Measurements from ENCODE around the gene ZFP92.
A peak's percentile ranks its signal among the peaks of the same experiment; 100 is the strongest.

The ZFP92 gene

DNA sequence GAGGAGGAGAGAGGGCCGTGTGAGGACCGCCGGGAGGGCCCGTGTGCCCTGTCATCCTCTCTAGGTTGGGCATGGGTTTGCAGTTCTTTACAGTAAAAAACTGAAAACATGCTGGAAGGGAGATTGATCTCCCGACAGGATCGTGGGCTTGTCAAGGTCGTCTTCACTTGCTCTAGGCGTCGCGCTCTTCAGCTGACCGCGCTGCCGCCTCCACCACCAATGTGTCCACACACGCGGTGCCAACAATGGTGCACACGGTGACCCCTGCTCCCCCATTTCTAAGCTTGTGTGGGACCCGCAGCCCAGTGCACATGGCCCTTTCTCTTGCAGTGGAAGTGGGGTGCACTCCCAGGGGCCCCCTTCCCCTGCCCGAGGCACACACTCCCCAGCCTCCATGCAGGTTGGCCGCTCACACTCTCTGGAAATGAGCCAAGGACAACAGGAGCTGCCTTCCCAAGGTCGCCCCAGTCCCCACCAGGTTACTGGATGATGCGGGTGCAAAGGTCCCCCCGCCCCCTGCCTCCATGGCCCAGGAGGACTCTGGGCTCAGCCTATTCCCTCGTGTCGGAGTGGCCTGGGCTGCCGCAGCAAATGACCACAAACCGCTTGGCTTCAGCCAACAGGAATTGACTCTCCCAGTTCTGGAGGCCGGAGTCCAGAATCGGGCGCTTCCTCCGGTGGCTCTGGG lies 1.7 kb upstream of the ZFP92 start:
- no peak for DNase-seq

GRCh38 chrX:153410373-153410772 lies 899 bp upstream of the ZFP92 start:
- no peak for DNase-seq

GRCh38 chrX:153410888-153411254 lies 401 bp upstream of the ZFP92 start:
- DNase-seq: no peak

- DNase-seq: peak; percentile 20
Measured at GRCh38 chrX:153411988-153412574, 809 bp downstream of the ZFP92 start.

- no peak for DNase-seq
Measured at GRCh38 chrX:153412746-153413720, 1.8 kb downstream of the ZFP92 start.

DNA sequence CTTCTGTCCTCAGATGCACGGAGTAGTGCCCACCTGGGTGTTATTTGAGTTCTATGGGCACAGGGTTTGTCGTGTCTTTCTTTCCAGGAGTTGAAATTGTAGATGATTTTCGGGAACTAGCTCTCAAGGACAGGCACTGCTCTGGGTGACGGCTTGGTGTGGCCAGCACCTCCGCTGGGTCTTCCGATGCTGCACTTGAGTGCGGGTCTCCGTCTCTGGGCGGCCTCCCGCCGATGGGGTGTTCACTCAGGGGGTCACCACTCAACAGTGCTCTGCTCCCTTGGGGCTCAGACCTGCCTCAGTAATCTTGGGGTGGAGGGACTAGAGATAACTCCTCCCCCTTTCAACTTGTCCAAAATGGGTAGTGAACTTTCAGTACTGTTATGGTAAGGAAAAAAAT lies 2.5 kb downstream of the ZFP92 start:
- DNase-seq: no peak

DNA sequence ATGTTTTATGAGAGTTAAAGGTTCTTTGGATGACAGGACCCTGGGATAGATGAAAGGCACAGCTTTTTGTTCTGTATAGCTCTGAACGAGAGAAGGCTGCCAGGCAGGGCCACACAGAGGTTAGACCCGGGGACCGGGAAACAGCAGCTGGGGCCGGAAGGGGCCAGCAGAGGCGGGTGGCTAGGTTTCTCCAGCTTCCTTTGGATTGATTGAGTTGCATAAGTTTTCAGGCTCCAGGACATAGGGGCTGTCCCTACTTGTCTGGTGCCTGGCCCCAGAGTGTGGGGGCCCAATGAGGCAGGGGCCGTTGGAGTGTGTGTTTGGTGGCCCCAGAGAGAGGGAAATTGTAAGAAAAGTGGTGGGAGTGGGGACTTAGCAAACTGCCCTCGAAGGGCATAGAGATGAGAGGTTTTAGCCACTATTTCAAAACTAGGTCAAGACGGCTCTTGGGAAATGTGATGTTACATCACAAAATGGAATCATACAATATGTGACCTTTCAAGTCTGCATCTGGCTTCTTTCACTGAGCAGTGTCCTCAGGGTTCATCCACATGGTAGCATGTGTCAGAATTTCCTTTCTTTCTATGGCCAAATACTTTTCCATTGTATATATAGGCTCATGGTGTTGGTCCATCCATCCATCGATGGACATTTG lies 3.7 kb downstream of the ZFP92 start:
- no peak for DNase-seq

DNA sequence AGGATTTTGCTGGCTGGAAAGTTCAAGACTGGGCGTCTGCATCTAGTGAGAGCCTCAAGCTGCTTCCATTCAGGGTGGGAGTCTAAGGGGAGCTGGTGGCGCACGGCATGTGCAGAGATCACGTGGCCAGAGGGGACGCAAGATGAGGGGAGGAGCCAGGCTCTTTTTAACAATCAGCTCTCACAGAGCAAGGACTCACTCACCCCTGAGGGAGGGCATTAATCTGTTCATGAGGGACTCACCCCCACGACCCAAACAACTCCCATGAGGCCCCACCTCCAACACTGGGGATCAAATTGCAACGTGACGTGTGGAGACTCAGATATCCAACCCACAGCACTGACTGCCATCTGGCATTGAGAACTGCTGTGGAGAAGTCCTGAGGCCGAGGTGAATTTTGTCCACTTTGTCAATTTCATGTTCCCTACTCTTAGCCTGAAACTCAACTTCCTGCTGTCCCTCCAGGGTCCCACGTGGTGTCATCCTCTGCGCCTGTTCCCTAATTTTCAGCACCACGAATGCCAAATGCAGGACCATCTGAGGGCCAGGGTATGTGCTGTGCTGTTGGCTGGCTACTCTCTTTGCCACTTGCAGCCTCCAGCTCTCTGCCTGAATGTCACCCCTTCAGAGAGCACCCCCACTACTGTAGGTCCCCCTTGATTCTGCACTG lies 5.6 kb downstream of the ZFP92 start:
- DNase-seq: no peak

GRCh38 chrX:153417637-153418036 lies 6.4 kb downstream of the ZFP92 start:
- DNase-seq: no peak

DNA sequence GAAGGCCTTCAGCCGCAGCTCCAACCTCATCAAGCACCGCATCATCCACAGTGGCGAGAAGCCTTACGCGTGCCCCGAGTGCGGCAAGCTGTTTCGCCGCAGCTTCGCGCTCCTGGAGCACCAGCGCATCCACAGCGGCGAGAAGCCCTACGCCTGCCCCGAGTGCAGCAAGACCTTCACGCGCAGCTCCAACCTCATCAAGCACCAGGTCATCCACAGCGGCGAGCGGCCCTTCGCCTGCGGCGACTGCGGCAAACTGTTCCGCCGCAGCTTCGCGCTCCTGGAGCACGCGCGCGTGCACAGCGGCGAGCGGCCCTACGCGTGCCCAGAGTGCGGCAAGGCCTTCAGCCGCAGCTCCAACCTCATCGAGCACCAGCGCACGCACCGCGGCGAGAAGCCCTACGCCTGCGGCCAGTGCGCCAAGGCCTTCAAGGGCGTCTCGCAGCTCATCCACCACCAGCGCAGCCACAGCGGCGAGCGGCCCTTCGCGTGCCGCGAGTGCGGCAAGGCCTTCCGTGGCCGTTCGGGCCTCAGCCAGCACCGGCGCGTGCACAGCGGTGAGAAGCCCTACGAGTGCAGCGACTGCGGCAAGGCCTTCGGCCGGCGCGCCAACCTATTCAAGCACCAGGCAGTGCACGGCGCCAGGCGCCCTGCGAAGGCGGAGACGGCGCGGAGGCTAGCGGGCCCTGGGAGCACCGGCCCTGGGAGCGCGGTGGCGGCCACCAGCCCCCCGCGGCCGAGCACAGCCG lies 9.8 kb downstream of the ZFP92 start:
- no peak for DNase-seq

- no peak for DNase-seq
Measured at GRCh38 chrX:153421856-153422255, 10.6 kb downstream of the ZFP92 start.

DNA sequence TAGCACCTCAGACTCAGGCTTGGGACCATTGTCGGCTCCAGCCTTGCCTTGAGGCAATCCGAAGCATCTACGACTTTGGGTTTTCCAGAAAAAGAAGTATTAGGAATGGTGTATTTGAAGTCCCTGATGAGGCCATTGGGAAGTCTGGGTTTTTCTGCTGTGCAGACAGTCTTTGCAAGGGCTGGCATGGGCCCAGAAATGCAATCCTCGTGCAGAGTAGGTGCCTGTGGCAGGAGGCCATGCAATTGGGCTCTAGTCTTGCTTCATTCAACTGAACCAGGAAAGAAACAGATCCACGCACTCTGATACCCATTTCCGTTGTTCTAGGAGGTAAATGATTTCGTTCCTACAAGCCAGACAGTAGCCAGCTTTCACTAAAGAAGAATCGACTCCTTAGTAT lies 12.4 kb downstream of the ZFP92 start:
- DNase-seq: no peak

- DNase-seq: no peak
Measured at GRCh38 chrX:153426204-153426603, 14.9 kb downstream of the ZFP92 start.

- no peak for DNase-seq
Measured at GRCh38 chrX:153430796-153431195, 19.5 kb downstream of the ZFP92 start.

DNA sequence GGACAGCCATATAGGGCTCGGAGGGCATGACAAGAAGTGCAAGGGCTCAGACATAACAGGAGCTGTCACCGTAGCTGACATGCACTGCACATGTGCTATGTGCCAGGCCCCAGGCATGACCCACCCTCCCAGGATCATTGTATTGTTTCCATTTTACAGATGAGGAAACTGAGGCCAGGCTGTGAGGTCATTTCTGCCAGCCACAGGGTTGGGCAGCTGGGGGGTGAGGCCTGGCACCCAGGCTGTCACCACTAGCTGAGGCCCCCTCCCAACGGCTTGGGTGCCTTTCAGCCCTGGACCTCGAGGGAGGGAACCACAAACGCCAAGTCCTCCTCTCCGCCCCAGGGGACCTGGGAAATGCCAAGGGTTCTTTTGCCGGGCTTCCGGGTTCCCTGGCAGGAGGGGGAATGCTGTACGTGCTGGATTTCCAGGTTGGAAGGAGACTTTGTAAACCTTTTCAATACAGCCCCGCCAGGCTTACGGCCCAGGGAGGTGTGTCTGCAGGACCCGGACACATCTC lies 21.9 kb downstream of the ZFP92 start:
- no peak for DNase-seq

- no peak for DNase-seq
Measured at GRCh38 chrX:153433781-153434285, 22.6 kb downstream of the ZFP92 start.

- DNase-seq: no peak
Measured at GRCh38 chrX:153434801-153435200, 23.5 kb downstream of the ZFP92 start.

DNA sequence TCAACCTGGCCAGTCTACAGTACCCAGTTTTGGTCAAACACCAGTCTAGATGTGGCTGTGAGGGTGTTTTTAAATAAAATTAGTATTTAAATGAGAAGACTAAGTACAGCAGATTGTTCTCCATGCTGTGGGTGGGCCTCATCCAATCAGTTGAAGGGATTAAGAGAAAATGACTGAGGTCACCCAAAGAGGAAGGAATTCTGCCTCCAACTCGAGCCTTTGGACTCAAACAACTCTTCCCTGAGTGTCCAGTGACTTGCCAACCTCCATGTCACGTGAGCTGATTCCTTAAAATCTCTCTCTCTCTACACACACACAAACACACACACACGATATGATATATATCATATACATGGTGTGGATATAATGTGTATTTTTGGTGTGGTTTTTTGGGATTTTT lies 24.6 kb downstream of the ZFP92 start:
- DNase-seq: no peak

- peak; percentile 15 for DNase-seq
Measured at GRCh38 chrX:153438532-153438931, 27.3 kb downstream of the ZFP92 start.

GRCh38 chrX:153439977-153440376 lies 28.7 kb downstream of the ZFP92 start:
- no peak for DNase-seq

GRCh38 chrX:153440556-153441135 lies 29.4 kb downstream of the ZFP92 start:
- no peak for DNase-seq
